ENCODE results near the gene ST8SIA1. TPM values are rescaled to one million over a fixed set of nuclear protein-coding genes. Genes with fewer than 3 reads are reported as not detected.

The ST8SIA1 gene
- total and polyA plus RNA-seq, 5 donors from 2014 or later: 1.2 to 39.4 (median 3.3) TPM

- ATAC-seq (ENCODE audit: low read depth in 2 of 2) (no peak), DNase-seq (no peak)
- Histone ChIP-seq H3K27ac (ENCODE audit: insufficient read depth, low read length, poor library complexity, severe bottlenecking) (no peak overlapping the region), H3K36me3 (ENCODE audit: control insufficient read depth, insufficient read depth, low read length) (peaks cover 23% of the 10 kb centered on the region), H3K27me3 (ENCODE audit: control insufficient read depth, insufficient read depth, low read length) (no peaks in the 10 kb centered on the region), H3K9me3 (ENCODE audit: control insufficient read depth in 2 of 2, low read length in 2 of 2) (no peaks in the 10 kb centered on the region), H3K4me1 (ENCODE audit: control insufficient read depth, insufficient read depth, low read length, poor library complexity, severe bottlenecking) (no peaks in the 10 kb centered on the region), H3K4me3 (ENCODE audit: low read depth, low read length) (no peak overlapping the region)
- Mint-ChIP-seq H3K27me3 (no peaks in the 10 kb centered on the region), H3K4me1 (peaks cover 9 to 12% (median 10%) of the 10 kb centered on the region in 4 donors), H3K27ac (no peak overlapping the region), H3K36me3 (peaks cover 26% of the 10 kb centered on the region), H3K4me3 (no peak overlapping the region), H3K9me3 (peaks cover 0 to 2% (median 0%) of the 10 kb centered on the region in 7 donors)
Observed at GRCh38 chr12:22282283-22282682, 52.2 kb downstream of the ST8SIA1 start.

DNA sequence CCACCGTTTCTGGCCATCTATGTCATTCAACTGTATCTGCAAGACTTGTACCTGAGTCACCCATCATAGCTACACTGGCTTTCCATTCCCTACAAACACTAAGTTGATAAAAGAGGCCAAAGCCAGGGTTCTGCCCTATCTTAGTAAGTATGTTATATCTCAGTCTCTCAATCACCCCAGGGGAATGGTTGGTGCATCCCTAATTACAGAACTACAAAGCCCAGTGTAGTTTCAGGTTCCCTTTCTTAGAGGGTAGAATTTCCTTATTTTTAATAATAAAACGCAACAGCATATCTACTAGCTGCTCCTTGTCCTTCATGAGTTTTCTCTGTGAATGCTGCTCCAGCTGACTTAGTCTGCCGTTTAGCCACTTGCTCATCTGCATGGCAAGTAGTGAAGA, 57.6 kb downstream of the ST8SIA1 start:
- Mint-ChIP-seq H3K27me3 (no peaks in the 10 kb centered on the region), H3K9me3 (peaks cover 0 to 3% (median 0%) of the 10 kb centered on the region in 7 donors), H3K36me3 (peaks cover 24% of the 10 kb centered on the region), H3K27ac (peak overlapping the region in 1 of 3 donors; percentile 32), H3K4me1 (peaks cover 0 to 12% (median 6%) of the 10 kb centered on the region in 4 donors), H3K4me3 (no peak overlapping the region)
- no peak overlapping the region for H3K4me3 ChIP-seq (ENCODE audit: low read depth, low read length)
- H3K36me3 ChIP-seq (ENCODE audit: control insufficient read depth, insufficient read depth, low read length): peaks cover 3% of the 10 kb centered on the region
- H3K9me3 ChIP-seq (ENCODE audit: control insufficient read depth in 2 of 2, low read length in 2 of 2): no peaks in the 10 kb centered on the region
- DNase-seq (no peak), ATAC-seq (ENCODE audit: low read depth in 2 of 2) (no peak)
- H3K4me1 ChIP-seq (ENCODE audit: control insufficient read depth, insufficient read depth, low read length, poor library complexity, severe bottlenecking): no peaks in the 10 kb centered on the region
- no peaks in the 10 kb centered on the region for H3K27me3 ChIP-seq (ENCODE audit: control insufficient read depth, insufficient read depth, low read length)
- no peak overlapping the region for H3K27ac ChIP-seq (ENCODE audit: insufficient read depth, low read length, poor library complexity, severe bottlenecking)

- Mint-ChIP-seq H3K4me3 (no peak overlapping the region), H3K27ac (no peak overlapping the region), H3K4me1 (peaks cover 0 to 12% (median 6%) of the 10 kb centered on the region in 4 donors), H3K27me3 (no peaks in the 10 kb centered on the region), H3K9me3 (peaks cover 0 to 3% (median 0%) of the 10 kb centered on the region in 7 donors), H3K36me3 (peaks cover 24% of the 10 kb centered on the region)
- H3K27ac ChIP-seq (ENCODE audit: insufficient read depth, low read length, poor library complexity, severe bottlenecking): no peak overlapping the region
- H3K4me1 ChIP-seq (ENCODE audit: control insufficient read depth, insufficient read depth, low read length, poor library complexity, severe bottlenecking): no peaks in the 10 kb centered on the region
- H3K36me3 ChIP-seq (ENCODE audit: control insufficient read depth, insufficient read depth, low read length): peaks cover 3% of the 10 kb centered on the region
- no peak overlapping the region for H3K4me3 ChIP-seq (ENCODE audit: low read depth, low read length)
- no peaks in the 10 kb centered on the region for H3K9me3 ChIP-seq (ENCODE audit: control insufficient read depth in 2 of 2, low read length in 2 of 2)
- ATAC-seq (ENCODE audit: low read depth in 2 of 2) (no peak), DNase-seq (no peak)
- no peaks in the 10 kb centered on the region for H3K27me3 ChIP-seq (ENCODE audit: control insufficient read depth, insufficient read depth, low read length)
Observed at GRCh38 chr12:22276313-22276712, 58.2 kb downstream of the ST8SIA1 start.

GRCh38 chr12:22275843-22276242, 58.7 kb downstream of the ST8SIA1 start:
- Mint-ChIP-seq H3K27me3 (no peaks in the 10 kb centered on the region), H3K4me3 (no peak overlapping the region), H3K4me1 (peaks cover 0 to 12% (median 6%) of the 10 kb centered on the region in 4 donors), H3K27ac (no peak overlapping the region), H3K9me3 (peaks cover 0 to 2% (median 0%) of the 10 kb centered on the region in 7 donors), H3K36me3 (peaks cover 24% of the 10 kb centered on the region)
- Histone ChIP-seq H3K9me3 (ENCODE audit: control insufficient read depth in 2 of 2, low read length in 2 of 2) (no peaks in the 10 kb centered on the region), H3K4me1 (ENCODE audit: control insufficient read depth, insufficient read depth, low read length, poor library complexity, severe bottlenecking) (no peaks in the 10 kb centered on the region), H3K36me3 (ENCODE audit: control insufficient read depth, insufficient read depth, low read length) (peaks cover 3% of the 10 kb centered on the region), H3K4me3 (ENCODE audit: low read depth, low read length) (no peak overlapping the region), H3K27ac (ENCODE audit: insufficient read depth, low read length, poor library complexity, severe bottlenecking) (no peak overlapping the region), H3K27me3 (ENCODE audit: control insufficient read depth, insufficient read depth, low read length) (no peaks in the 10 kb centered on the region)
- DNase-seq (no peak), ATAC-seq (ENCODE audit: low read depth in 2 of 2) (no peak)

- Mint-ChIP-seq H3K27ac (peak overlapping the region in 1 of 3 donors; percentile 48), H3K9me3 (peaks cover 0 to 1% (median 0%) of the 10 kb centered on the region in 7 donors), H3K36me3 (peaks cover 20% of the 10 kb centered on the region), H3K4me3 (no peak overlapping the region), H3K27me3 (no peaks in the 10 kb centered on the region), H3K4me1 (peaks cover 0 to 13% (median 10%) of the 10 kb centered on the region in 4 donors)
- no peak for DNase-seq
- no peaks in the 10 kb centered on the region for H3K9me3 ChIP-seq (ENCODE audit: control insufficient read depth in 2 of 2, low read length in 2 of 2)
- H3K4me1 ChIP-seq (ENCODE audit: control insufficient read depth, insufficient read depth, low read length, poor library complexity, severe bottlenecking): no peaks in the 10 kb centered on the region
- no peak overlapping the region for H3K27ac ChIP-seq (ENCODE audit: insufficient read depth, low read length, poor library complexity, severe bottlenecking)
- no peaks in the 10 kb centered on the region for H3K27me3 ChIP-seq (ENCODE audit: control insufficient read depth, insufficient read depth, low read length)
- H3K36me3 ChIP-seq (ENCODE audit: control insufficient read depth, insufficient read depth, low read length): peaks cover 5% of the 10 kb centered on the region
- ATAC-seq (ENCODE audit: low read depth in 2 of 2): no peak
- H3K4me3 ChIP-seq (ENCODE audit: low read depth, low read length): no peak overlapping the region
Observed at GRCh38 chr12:22272335-22273151, 62.0 kb downstream of the ST8SIA1 start.

GRCh38 chr12:22271023-22271422, 63.5 kb downstream of the ST8SIA1 start:
- Mint-ChIP-seq H3K9me3 (peaks cover 0 to 1% (median 0%) of the 10 kb centered on the region in 7 donors), H3K27me3 (no peaks in the 10 kb centered on the region), H3K36me3 (peaks cover 20% of the 10 kb centered on the region), H3K4me1 (peaks cover 0 to 16% (median 13%) of the 10 kb centered on the region in 4 donors), H3K27ac (no peak overlapping the region), H3K4me3 (no peak overlapping the region)
- Histone ChIP-seq H3K4me1 (ENCODE audit: control insufficient read depth, insufficient read depth, low read length, poor library complexity, severe bottlenecking) (no peaks in the 10 kb centered on the region), H3K4me3 (ENCODE audit: low read depth, low read length) (no peak overlapping the region), H3K27ac (ENCODE audit: insufficient read depth, low read length, poor library complexity, severe bottlenecking) (no peak overlapping the region), H3K27me3 (ENCODE audit: control insufficient read depth, insufficient read depth, low read length) (no peaks in the 10 kb centered on the region), H3K9me3 (ENCODE audit: control insufficient read depth in 2 of 2, low read length in 2 of 2) (no peaks in the 10 kb centered on the region), H3K36me3 (ENCODE audit: control insufficient read depth, insufficient read depth, low read length) (peaks cover 5% of the 10 kb centered on the region)
- DNase-seq (no peak), ATAC-seq (ENCODE audit: low read depth in 2 of 2) (no peak)

GRCh38 chr12:22268973-22269372, 65.5 kb downstream of the ST8SIA1 start:
- H3K36me3 ChIP-seq (ENCODE audit: control insufficient read depth, insufficient read depth, low read length): peaks cover 5% of the 10 kb centered on the region
- H3K4me3 ChIP-seq (ENCODE audit: low read depth, low read length): no peak overlapping the region
- peaks cover 20% of the 10 kb centered on the region for H3K36me3 Mint-ChIP-seq
- H3K27ac ChIP-seq (ENCODE audit: insufficient read depth, low read length, poor library complexity, severe bottlenecking): no peak overlapping the region
- DNase-seq (no peak), ATAC-seq (ENCODE audit: low read depth in 2 of 2) (no peak)
- H3K27me3 ChIP-seq (ENCODE audit: control insufficient read depth, insufficient read depth, low read length): no peaks in the 10 kb centered on the region
- no peaks in the 10 kb centered on the region for H3K4me1 ChIP-seq (ENCODE audit: control insufficient read depth, insufficient read depth, low read length, poor library complexity, severe bottlenecking)
- H3K4me3 Mint-ChIP-seq: no peak overlapping the region
- peaks cover 0 to 26% (median 14%) of the 10 kb centered on the region in 4 donors for H3K4me1 Mint-ChIP-seq
- H3K9me3 Mint-ChIP-seq: peaks cover 0 to 1% (median 0%) of the 10 kb centered on the region in 7 donors
- H3K27me3 Mint-ChIP-seq: no peaks in the 10 kb centered on the region
- H3K27ac Mint-ChIP-seq: no peak overlapping the region
- H3K9me3 ChIP-seq (ENCODE audit: control insufficient read depth in 2 of 2, low read length in 2 of 2): no peaks in the 10 kb centered on the region
